Ishikawa (cell line): ENCODE data around the gene RTTN.

Source experiments
- CEBPB ChIP-seq: IDR thresholded peaks from 2 replicates; pipeline ENCODE4 v1.6.1; 2012
- CREB1 ChIP-seq: IDR thresholded peaks from 2 replicates; pipeline ENCODE4 v1.6.1; 2012; ENCODE audit warnings: low read depth
- EGR1 ChIP-seq: IDR thresholded peaks from 2 replicates; pipeline ENCODE4 v1.6.1; 2012
- EP300 ChIP-seq: IDR thresholded peaks from 2 replicates; pipeline ENCODE4 v1.6.1; 2012; ENCODE audit warnings: borderline replicate concordance
- FOXM1 ChIP-seq: IDR thresholded peaks from 2 replicates; pipeline ENCODE4 v1.6.1; 2012; ENCODE audit warnings: low read depth, borderline replicate concordance
- MAX ChIP-seq: IDR thresholded peaks from 2 replicates; pipeline ENCODE4 v1.6.1; 2012
- NFIC ChIP-seq: IDR thresholded peaks from 2 replicates; pipeline ENCODE4 v1.6.1; 2012
- RAD21 ChIP-seq: IDR thresholded peaks from 2 replicates; pipeline ENCODE4 v1.6.1; 2012; ENCODE audit warnings: low read depth
- REST ChIP-seq: IDR thresholded peaks from 2 replicates; pipeline ENCODE4 v1.6.1; 2012; ENCODE audit warnings: low read depth, mild to moderate bottlenecking
- TAF1 ChIP-seq: IDR thresholded peaks from 2 replicates; pipeline ENCODE4 v1.6.1; 2012; ENCODE audit warnings: low read depth, mild to moderate bottlenecking
- TCF12 ChIP-seq: IDR thresholded peaks from 2 replicates; pipeline ENCODE4 v1.6.1; 2012; ENCODE audit warnings: low read depth
- TEAD4 ChIP-seq: IDR thresholded peaks from 2 replicates; pipeline ENCODE4 v1.6.1; 2012
- USF1 ChIP-seq: IDR thresholded peaks from 2 replicates; pipeline ENCODE4 v1.6.1; 2012
- YY1 ChIP-seq: IDR thresholded peaks from 2 replicates; pipeline ENCODE4 v1.6.1; 2012; ENCODE audit warnings: low read depth
- ZBTB7A ChIP-seq: IDR thresholded peaks from 2 replicates; pipeline ENCODE4 v1.6.1; 2012; ENCODE audit warnings: low read depth

Gene RTTN

GRCh38 chr18:70205421-70206397 lies at the start of gene RTTN:
Gene RTTN, minus strand, starts transcription at chr18:70205687. Its CDS starts 29 bp downstream, at chr18:70205658.
- TF ChIP-seq CREB1 (peak; percentile 72), YY1 (peak; percentile 75), FOXM1 (peak; percentile 63; the same call in 1 of the 2 replicates), TCF12 (peak; percentile 80), MAX (peak; percentile 78), RAD21 (no peak), USF1 (peak; percentile 49), ZBTB7A (no peak), REST (no peak), NFIC (peak; percentile 55; the same call in 1 of the 2 replicates), EP300 (peak; percentile 34), EGR1 (peak; percentile 70), CEBPB (no peak; the same call in 1 of the 2 replicates), TEAD4 (peak; percentile 64), TAF1 (peak; percentile 88)

GRCh38 chr18:70250781-70251180 lies 45.3 kb upstream of the RTTN start:
- TF ChIP-seq MAX, result no peak
- no peak for TF ChIP-seq REST
- no peak for TF ChIP-seq TCF12
- no peak for TF ChIP-seq CREB1
- no peak for TF ChIP-seq TEAD4
- TF ChIP-seq YY1, result no peak
- TF ChIP-seq USF1, result no peak

- TF ChIP-seq MAX, result no peak
- TF ChIP-seq REST, result no peak
- no peak for TF ChIP-seq FOXM1
- no peak for TF ChIP-seq TAF1
- no peak for TF ChIP-seq CEBPB
- no peak for TF ChIP-seq TEAD4
- TF ChIP-seq NFIC, result no peak
- TF ChIP-seq EP300, result no peak
- no peak for TF ChIP-seq YY1
- TF ChIP-seq EGR1, result no peak
- TF ChIP-seq USF1, result no peak
- TF ChIP-seq RAD21, result no peak
- no peak for TF ChIP-seq CREB1
- TF ChIP-seq TCF12, result no peak
- no peak for TF ChIP-seq ZBTB7A
These were observed 43.6 kb upstream of the RTTN start for GRCh38 chr18:70249118-70249517.
